Superior temporal gyrus (tissue), 1 donor: ENCODE results near the gene DOCK1.

Source experiments
- DNase-seq: peaks from one replicate; pipeline ENCODE4 v3.0.0-alpha.2; 2016; ENCODE audit errors: extremely low spot score

The DOCK1 gene

GRCh38 chr10:127210936-127211466 is 305.8 kb downstream of the DOCK1 start:
- no peak for DNase-seq

DNA sequence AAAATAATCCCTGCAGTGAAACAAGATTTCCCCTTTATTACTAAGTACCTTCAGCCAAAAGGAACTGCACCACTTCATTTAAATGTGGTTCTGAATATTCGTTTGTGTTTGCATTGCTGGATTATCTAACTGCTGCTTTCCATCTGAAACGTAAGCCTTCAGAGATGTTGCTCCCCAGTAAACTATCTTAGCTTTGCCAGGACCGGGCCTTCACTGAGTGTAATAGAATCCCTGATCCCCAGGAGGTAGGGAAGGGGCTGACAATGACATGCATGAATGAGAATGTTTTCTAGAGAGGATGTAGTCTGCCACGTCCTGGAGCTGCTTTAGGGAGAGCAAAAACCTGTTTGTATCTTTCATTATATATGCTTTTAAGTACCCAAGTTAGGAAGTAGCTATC is 310.6 kb downstream of the DOCK1 start:
- no peak for DNase-seq

DNA sequence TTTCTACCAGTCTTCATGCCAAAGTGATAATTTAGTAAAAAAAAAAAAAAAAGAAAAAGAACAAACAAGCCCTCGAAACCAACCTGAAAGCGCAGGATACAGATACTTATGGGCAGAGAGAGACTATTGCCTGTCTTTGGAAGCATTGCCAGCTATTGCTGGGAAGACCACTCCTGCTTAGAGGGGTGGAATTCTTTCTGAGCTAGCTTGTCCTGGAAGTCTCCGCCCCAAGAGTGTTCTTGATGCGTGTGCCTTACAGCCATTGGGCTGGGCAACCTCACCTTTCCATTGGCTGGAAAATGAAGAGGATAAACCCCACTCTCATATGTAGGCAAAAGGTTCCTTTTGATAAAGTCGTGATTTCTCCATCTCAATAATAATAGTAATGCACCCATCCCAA is 311.0 kb downstream of the DOCK1 start:
- no peak for DNase-seq

DNA sequence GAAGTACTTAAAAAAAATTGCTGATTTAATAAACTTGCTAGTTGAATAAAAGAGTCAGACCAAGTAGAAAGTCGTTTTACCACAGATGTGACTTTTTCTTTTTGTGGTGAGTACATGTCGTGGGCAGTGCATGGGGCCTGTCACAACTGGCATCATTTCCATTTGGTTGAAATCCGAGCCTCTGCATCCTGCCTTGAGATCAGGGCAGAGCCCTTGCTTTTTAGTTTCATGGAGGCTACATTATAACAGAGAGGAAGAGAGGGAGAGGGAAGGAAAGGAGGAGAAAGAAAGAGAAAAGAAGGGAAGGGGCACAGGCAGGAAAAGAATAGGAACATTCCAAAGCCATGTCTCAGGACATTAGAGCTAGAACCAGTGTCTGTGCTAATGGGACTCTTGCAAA is 311.6 kb downstream of the DOCK1 start:
- DNase-seq = no peak

DNA sequence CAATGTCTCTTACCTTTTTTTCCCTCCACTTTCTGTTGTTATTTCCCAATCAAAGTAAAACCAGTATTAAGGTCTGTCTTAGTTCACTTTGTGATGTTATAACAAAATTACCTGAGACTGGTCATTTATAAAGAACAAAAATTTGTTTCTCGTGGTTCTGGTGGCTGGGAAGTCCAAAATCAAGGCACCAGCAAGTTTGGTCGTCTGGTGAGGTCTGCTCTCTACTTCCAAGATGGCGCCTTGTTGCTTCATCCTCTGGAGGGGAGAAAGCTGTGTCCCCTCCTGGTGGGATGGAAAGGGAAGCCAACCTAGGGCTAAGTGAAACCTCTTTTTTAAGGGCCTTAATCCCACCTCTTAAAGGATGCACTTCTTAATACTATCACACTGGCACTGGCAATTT is 313.4 kb downstream of the DOCK1 start:
- no peak for DNase-seq

DNA sequence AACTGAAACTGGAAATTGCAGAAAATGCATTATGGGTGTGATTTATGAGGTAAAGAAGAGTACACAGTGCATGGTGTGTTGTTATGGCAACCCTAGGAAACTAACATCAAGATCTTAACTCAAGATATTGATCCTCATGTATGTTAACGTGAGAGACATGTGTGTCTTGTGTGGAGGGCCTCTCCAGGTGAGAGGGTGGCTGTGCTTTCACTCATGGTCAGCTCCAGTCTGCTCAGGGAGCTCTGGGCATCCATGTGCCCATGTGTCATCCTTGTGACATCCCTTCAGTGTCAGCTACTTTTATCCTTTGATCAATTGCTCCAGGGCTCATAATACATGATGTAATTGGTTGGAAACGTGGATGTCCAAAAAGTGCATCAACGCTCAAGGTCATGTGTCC is 316.1 kb downstream of the DOCK1 start:
- no peak for DNase-seq

GRCh38 chr10:127227027-127227426 is 321.8 kb downstream of the DOCK1 start:
- no peak for DNase-seq

GRCh38 chr10:127227663-127228062 is 322.4 kb downstream of the DOCK1 start:
- DNase-seq = no peak

DNA sequence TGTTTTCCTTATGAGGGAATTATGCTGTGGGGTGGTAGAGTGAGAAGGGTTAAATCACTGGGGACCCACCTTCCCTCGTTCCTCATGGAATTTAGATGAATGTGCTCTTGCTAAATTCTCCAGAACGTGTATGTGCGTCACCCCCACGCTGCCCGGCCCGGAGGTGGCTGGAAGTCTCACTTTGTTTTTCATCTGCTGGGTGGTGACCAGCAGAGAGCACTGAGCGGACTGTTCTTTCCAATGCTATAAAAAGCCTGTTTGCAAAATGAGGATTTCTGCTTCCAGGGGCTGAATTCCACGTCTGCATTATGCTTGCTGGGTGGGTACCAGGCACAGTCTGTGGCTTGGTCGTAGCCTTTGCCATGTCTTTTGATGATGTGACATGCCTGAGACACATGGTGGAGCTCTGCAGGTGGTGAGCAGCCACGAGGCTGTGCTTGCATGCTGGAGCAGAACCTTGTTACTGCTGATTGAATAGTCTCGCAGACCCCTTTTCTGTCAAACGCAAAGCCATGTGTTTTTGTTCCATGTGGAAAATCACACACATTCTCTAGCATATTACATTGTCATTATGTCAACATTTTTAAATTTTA is 323.1 kb downstream of the DOCK1 start:
- peak; percentile 31 for DNase-seq

GRCh38 chr10:127234306-127234800 is 329.1 kb downstream of the DOCK1 start:
- DNase-seq = no peak

- DNase-seq = no peak
These were observed 331.0 kb downstream of the DOCK1 start for GRCh38 chr10:127236266-127236665.

GRCh38 chr10:127242914-127243313 is 337.7 kb downstream of the DOCK1 start:
- no peak for DNase-seq

- no peak for DNase-seq
These were observed 338.5 kb downstream of the DOCK1 start for GRCh38 chr10:127243490-127244272.

- DNase-seq = no peak
These were observed 340.2 kb downstream of the DOCK1 start for GRCh38 chr10:127245456-127245855.

- DNase-seq = no peak
These were observed 344.8 kb downstream of the DOCK1 start for GRCh38 chr10:127250031-127250430.

DNA sequence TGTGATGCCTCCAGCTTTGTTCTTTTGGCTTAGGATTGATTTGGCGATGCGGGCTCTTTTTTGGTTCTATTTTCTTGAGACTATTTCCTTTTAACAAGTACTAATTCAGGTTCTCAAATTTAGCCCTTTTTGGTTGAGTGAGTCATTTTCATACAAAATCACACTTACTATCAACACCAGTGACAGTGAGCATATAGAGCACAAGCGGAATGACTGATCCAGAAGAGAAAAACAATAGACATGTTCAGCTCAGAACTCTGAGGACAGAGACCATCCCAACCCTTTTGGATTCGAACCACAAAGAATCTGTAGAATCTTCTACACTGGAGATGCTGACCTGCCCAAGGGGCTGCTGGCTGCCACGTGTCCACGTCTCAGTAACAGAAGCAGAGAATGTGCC is 347.6 kb downstream of the DOCK1 start:
- DNase-seq = no peak

DNA sequence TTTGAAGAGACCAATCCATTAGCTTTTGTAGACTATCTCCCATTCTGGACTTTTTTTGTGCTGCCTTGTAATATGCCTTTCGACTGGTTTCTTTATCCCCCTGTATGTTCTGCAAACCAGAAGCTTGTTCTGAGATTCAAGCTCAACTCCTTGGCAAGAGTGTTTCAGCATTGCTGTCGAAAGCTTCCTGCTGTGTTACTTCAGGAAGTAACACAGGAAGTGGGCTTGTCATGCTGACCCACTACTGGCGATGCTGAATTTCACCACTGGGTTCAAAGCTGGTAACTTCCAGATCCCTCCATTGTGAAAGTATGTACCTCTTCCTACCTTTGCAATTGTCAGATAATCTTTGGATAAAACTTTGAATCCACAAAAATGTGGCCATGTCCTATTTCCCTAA is 349.0 kb downstream of the DOCK1 start:
- DNase-seq = no peak

GRCh38 chr10:127257395-127257794 is 352.2 kb downstream of the DOCK1 start:
- no peak for DNase-seq

DNA sequence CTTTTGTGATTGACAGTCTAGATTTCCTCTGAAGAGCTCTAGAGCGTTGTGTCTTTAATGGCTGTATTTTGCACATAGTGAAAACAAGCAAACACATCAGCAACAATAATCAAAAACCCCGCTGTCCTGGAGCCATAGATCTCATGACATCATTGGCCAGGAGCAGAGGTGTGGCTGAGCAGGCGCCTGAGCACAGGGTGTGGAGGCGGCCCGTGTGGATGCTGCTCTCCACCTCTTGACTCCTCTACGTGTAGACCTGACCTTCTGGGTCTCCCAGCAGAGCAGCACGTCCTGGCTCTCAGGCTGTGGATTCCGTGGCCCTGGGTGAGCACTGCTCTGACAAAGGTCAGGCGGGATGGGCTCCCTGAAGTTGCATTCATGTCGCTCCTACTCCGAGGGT is 354.1 kb downstream of the DOCK1 start:
- DNase-seq = no peak

- DNase-seq = no peak
These were observed 357.4 kb downstream of the DOCK1 start for GRCh38 chr10:127262606-127263005.

DNA sequence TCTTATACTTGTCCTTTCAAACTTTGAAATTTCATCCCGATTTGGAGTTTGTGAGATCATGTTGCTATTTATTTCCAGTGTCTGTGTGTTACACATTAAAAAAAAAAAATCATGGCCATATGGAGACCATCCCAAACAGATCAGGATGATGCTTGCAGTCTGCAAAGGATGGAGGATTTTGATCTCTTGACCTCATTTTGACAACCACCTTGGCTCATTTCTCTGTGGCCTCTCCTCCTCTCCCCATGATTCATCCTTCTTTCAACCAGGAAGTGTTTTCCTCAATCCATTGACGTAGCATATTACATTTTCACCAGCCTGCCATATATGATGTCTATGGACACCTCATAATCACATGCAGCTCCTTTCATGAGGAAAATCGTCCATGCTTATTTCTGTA is 360.1 kb downstream of the DOCK1 start:
- no peak for DNase-seq

DNA sequence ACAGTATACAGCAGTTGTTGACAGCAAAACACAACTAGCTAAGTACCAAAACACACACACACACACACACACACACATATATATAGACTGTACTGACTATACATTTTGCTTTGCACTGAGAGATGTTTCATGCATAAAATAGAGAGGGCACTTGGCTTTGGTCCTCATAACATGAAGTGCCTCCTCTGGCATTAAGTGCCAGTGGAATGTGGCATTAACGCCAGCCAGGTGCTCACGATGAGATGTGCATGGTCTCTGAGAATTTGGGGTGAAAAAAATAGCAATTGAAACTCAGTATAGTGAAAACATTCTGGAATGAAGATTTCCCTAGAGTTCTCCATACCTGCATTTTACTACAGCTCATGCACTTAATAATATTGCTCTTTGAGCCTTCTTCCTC is 361.2 kb downstream of the DOCK1 start:
- DNase-seq = no peak

DNA sequence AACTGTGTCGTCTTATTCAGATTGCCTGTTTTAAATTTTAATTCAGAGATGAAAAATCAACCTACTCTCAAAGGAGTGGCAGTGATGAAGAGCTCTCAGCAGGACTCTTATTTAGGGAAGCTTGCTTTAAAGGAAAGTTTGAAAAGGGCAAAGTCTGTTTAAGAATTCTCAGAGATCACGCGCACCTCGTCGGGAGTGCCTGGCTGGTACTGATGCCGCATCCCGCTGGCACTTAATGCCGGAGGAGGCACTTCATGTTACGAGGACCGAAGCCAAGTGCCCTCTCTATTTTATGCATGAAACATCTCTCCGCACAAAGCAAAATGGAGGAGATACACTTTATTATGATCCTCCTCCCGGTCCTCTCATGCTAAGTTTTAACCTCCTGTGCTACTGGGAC is 362.2 kb downstream of the DOCK1 start:
- DNase-seq = no peak
